B cell (primary cell): ENCODE measurements around the gene ANKRD29. TPM values are rescaled to one million over a fixed set of nuclear protein-coding genes. Genes with fewer than 3 reads are reported as not detected.

Experiments used
- ATAC-seq: fragments of 200-7000 bp; cut with Tn5 transposase; one replicate; pipeline ENCODE4 v1.10.0; 2021; ENCODE audit warnings: low read depth, mild to moderate bottlenecking, moderate number of reproducible peaks, moderate library complexity
- CTCF ChIA-PET: fragments of 350-600 bp; sonication (Branson Sonifier 250); formaldehyde crosslinking; loops from one replicate; lab custom pipeline; 2021; ENCODE audit warnings: antibody characterized with exemption, inconsistent platforms; lab: Charles Lee
- POLR2A ChIA-PET: fragments of 350-600 bp; sonication (Branson Sonifier 250); formaldehyde crosslinking; loops from one replicate; lab custom pipeline; 2021; ENCODE audit warnings: antibody characterized with exemption; lab: Charles Lee
- DNase-seq: peaks from one replicate; pipeline ENCODE4 v3.0.0; 2013
- H2AFZ ChIP-seq: 2 replicates; pipeline ENCODE4 v1.6.1; 2012; ENCODE audit warnings: mild to moderate bottlenecking, low read depth, low read length; ENCODE audit not compliant: insufficient read depth, poor library complexity, severe bottlenecking
- H3K27ac ChIP-seq, 2 donors: 1 replicate in 1 of 2; 2 replicates in 1 of 2; pipeline ENCODE4 v1.5.1; 2012 to 2013; ENCODE audit warnings: low read length in 2 of 2, mild to moderate bottlenecking in 2 of 2, moderate library complexity in 1 of 2
- H3K27me3 ChIP-seq, 4 experiments: fragments of 200-600 bp in 1 of 4; sonication (generic) in 1 of 4; replicated peaks in 1 of 4; 1 replicate in 2 of 4; 2 replicates in 2 of 4; pipeline versions ENCODE4 v1.6.1 to v1.7.0; 2013 to 2016; ENCODE audit warnings: low read length in 3 of 4, mild to moderate bottlenecking in 2 of 4, mixed read lengths in 1 of 4, moderate library complexity in 1 of 4; ENCODE audit not compliant: insufficient read depth in 4 of 4, control insufficient read depth in 3 of 4; ENCODE audit errors: control extremely low read depth in 1 of 4
- H3K36me3 ChIP-seq, 2 experiments: replicated peaks in 1 of 2; 1 replicate in 1 of 2; 2 replicates in 1 of 2; pipeline versions ENCODE4 v1.6.1 to v1.7.1; 2013; ENCODE audit warnings: low read length in 1 of 2; ENCODE audit not compliant: insufficient read depth in 2 of 2, control insufficient read depth in 1 of 2; ENCODE audit errors: control extremely low read depth in 1 of 2, extremely low read depth in 1 of 2
- H3K4me1 ChIP-seq, 2 donors: fragments of 200-600 bp in 1 of 2; sonication (generic) in 1 of 2; 1 replicate in 1 of 2; 2 replicates in 1 of 2; pipeline versions ENCODE4 v1.5.1 to v1.6.1; 2013 to 2017; ENCODE audit warnings: low read length in 2 of 2; ENCODE audit not compliant: control insufficient read depth in 2 of 2, insufficient read depth in 2 of 2
- H3K4me2 ChIP-seq: replicated peaks from 2 replicates; pipeline ENCODE3; 2012; ENCODE audit warnings: mild to moderate bottlenecking, low read depth, low read length; ENCODE audit not compliant: poor library complexity, severe bottlenecking
- H3K4me3 ChIP-seq, 5 experiments: fragments of 200-600 bp in 1 of 5; sonication (generic) in 1 of 5; 1 replicate in 3 of 5; 2 replicates in 2 of 5; pipeline versions ENCODE4 v1.5.1 to v1.7.0; 2011 to 2016; ENCODE audit warnings: low read length in 4 of 5, mild to moderate bottlenecking in 4 of 5, low read depth in 2 of 5, control low read depth in 1 of 5, moderate library complexity in 1 of 5; ENCODE audit not compliant: insufficient read depth in 1 of 5; ENCODE audit errors: control extremely low read depth in 1 of 5, extremely low read depth in 1 of 5
- H3K79me2 ChIP-seq: fragments of 200-600 bp; sonication (generic); one replicate; pipeline ENCODE4 v1.6.0; 2016; ENCODE audit warnings: low read length; ENCODE audit not compliant: control insufficient read depth, insufficient read depth
- H3K9ac ChIP-seq: fragments of 200-600 bp; sonication (generic); 2 replicates; pipeline ENCODE4 v1.6.1; 2017; ENCODE audit warnings: mild to moderate bottlenecking, low read length, moderate library complexity
- H3K9me3 ChIP-seq, 3 donors: one replicate each; pipeline versions ENCODE4 v1.6.1 to v1.7.1; 2013; ENCODE audit warnings: low read length in 2 of 3; ENCODE audit not compliant: control insufficient read depth in 2 of 3, insufficient read depth in 1 of 3; ENCODE audit errors: control extremely low read depth in 1 of 3
- H4K20me1 ChIP-seq: 2 replicates; pipeline ENCODE4 v1.6.0; 2012; ENCODE audit warnings: mild to moderate bottlenecking, low read length; ENCODE audit not compliant: insufficient read depth, control insufficient read depth, poor library complexity, severe bottlenecking
- H3K27ac Mint-ChIP-seq: one replicate; pipeline ENCODE4 v1.8.0; 2021; ENCODE audit warnings: mixed read lengths
- H3K27me3 Mint-ChIP-seq: one replicate; pipeline ENCODE4 v1.8.0; 2021; ENCODE audit warnings: mixed read lengths
- H3K4me1 Mint-ChIP-seq: one replicate; pipeline ENCODE4 v1.8.0; 2021; ENCODE audit warnings: mixed read lengths
- H3K4me3 Mint-ChIP-seq: one replicate; pipeline ENCODE4 v1.8.0; 2021; ENCODE audit warnings: mixed read lengths
- H3K9me3 Mint-ChIP-seq: one replicate; pipeline ENCODE4 v1.8.0; 2022; ENCODE audit warnings: mixed read lengths; ENCODE audit not compliant: insufficient read depth
- CTCF ChIP-seq: fragments of 200-600 bp; IDR thresholded peaks from one replicate; pipeline ENCODE4 v1.8.0; 2022; ENCODE audit warnings: antibody characterized with exemption, mild to moderate bottlenecking
- EZH2 ChIP-seq: IDR thresholded peaks from 2 replicates; pipeline ENCODE4 v1.6.1; 2012; ENCODE audit warnings: borderline replicate concordance, low read depth, mild to moderate bottlenecking, moderate library complexity, low read length; ENCODE audit not compliant: insufficient read depth, poor library complexity, severe bottlenecking
- WGBS: methylation state at CpG from one replicate; pipeline ENCODE4 v1.1.5; 2013; ENCODE audit warnings: missing lambda C conversion rate; ENCODE audit not compliant: insufficient coverage; 5-methylcytosine and 5-hydroxymethylcytosine counted together
- intact Hi-C: fragments of 100-400 bp; cut with micrococcal nuclease; formaldehyde crosslinking; loops from one replicate; pipeline ENCODE4 v1.10.0; 2022
- polyA plus RNA-seq: library from polyadenylated mRNA; depleted of rRNA; stranded (reverse); fragments of >200 nt; gene quantifications from 2 replicates; pipeline ENCODE4 v1.2.3, GENCODE V29; 2012
- total RNA-seq, 2 donors: library from RNA; stranded (reverse); fragments of 120-200 nt in 1 of 2; gene quantifications; 1 replicate in 1 of 2; 2 replicates in 1 of 2; pipeline versions ENCODE4 v1.2.3 to v1.2.4, GENCODE V29; 2013 to 2022

Gene ANKRD29
- total and polyA plus RNA-seq, 2 donors (not counting 1 experiment from before 2014, with no cell fraction given): not detected

GRCh38 chr18:23671564-23671963 is 8.9 kb upstream of the ANKRD29 start:
- no peaks in the 10 kb centered on the region for H3K79me2 ChIP-seq
- TF ChIP-seq EZH2 (no peak), CTCF (no peak)
- no peak overlapping the region for H3K27ac Mint-ChIP-seq
- H3K4me2 ChIP-seq: no peak overlapping the region
- H3K27me3 Mint-ChIP-seq: peaks cover 22% of the 10 kb centered on the region
- H4K20me1 ChIP-seq: no peaks in the 10 kb centered on the region
- H3K27me3 ChIP-seq: peaks cover 0 to 6% (median 1%) of the 10 kb centered on the region in 4 experiments
- H3K27ac ChIP-seq: no peak overlapping the region
- H2AFZ ChIP-seq: no peak overlapping the region
- no peaks in the 10 kb centered on the region for H3K4me1 ChIP-seq
- ATAC-seq: no peak
- no peaks in the 10 kb centered on the region for H3K9me3 Mint-ChIP-seq
- WGBS: 30% methylated on average over 1 of the region's 1 CpG
- CTCF ChIA-PET: no interaction called here
- H3K4me3 ChIP-seq: no peak overlapping the region
- H3K9me3 ChIP-seq: no peaks in the 10 kb centered on the region
- DNase-seq: no peak
- H3K4me3 Mint-ChIP-seq: no peak overlapping the region
- H3K9ac ChIP-seq: no peak overlapping the region
- intact Hi-C loops: no loop called here
- POLR2A ChIA-PET: no interaction called here
- no peaks in the 10 kb centered on the region for H3K4me1 Mint-ChIP-seq
- no peaks in the 10 kb centered on the region for H3K36me3 ChIP-seq

- Mint-ChIP-seq H3K27me3 (peaks cover 21% of the 10 kb centered on the region), H3K4me3 (no peak overlapping the region), H3K4me1 (no peaks in the 10 kb centered on the region), H3K9me3 (no peaks in the 10 kb centered on the region), H3K27ac (no peak overlapping the region)
- Histone ChIP-seq H3K4me1 (no peaks in the 10 kb centered on the region), H3K27me3 (peaks cover 0 to 6% (median 1%) of the 10 kb centered on the region in 4 experiments), H3K9ac (no peak overlapping the region), H3K4me2 (no peak overlapping the region), H3K9me3 (no peaks in the 10 kb centered on the region), H3K36me3 (no peaks in the 10 kb centered on the region), H3K27ac (no peak overlapping the region), H2AFZ (no peak overlapping the region), H4K20me1 (no peaks in the 10 kb centered on the region), H3K79me2 (no peaks in the 10 kb centered on the region), H3K4me3 (no peak overlapping the region)
- CTCF ChIA-PET: no interaction called here
- ATAC-seq: no peak
- 100% methylated on average over 1 of the region's 4 CpGs for WGBS
- DNase-seq: no peak
- TF ChIP-seq EZH2: no peak
- TF ChIP-seq CTCF: no peak
- POLR2A ChIA-PET: no interaction called here
- intact Hi-C loops: no loop called here
Measured at GRCh38 chr18:23669804-23670405, 7.2 kb upstream of the ANKRD29 start.
